ENCODE results near the gene MPRIP. TPM values are rescaled to one million over a fixed set of nuclear protein-coding genes. Genes with fewer than 3 reads are reported as not detected.

Gene MPRIP
- total and polyA plus RNA-seq, 2 of the 13 experiments (the other 11 are each of a cell fraction or from before 2014, with no cell fraction given): 50.2 to 52.4 TPM

- peak; percentile 66; the same call in 1 of the 2 replicates for TF ChIP-seq ZNF598 (CRISPR knock-in tag; IDR thresholded peaks at IDR 0.05; ENCODE audit: borderline replicate concordance)
- peak; percentile 68; the same call in 1 of the 2 replicates for TF ChIP-seq DZIP1 (CRISPR knock-in tag; IDR thresholded peaks at IDR 0.05)
- TF ChIP-seq SALL1 (CRISPR knock-in tag; IDR thresholded peaks at IDR 0.05): peak; percentile 82; the same call in 1 of the 2 replicates
- 0 out of 2 replicates have a peak, but pooled peaks have one; percentile 28 for TF ChIP-seq HINFP (CRISPR knock-in tag; IDR thresholded peaks at IDR 0.05; ENCODE audit: low read depth)
- TF ChIP-seq ELF1 (CRISPR knock-in tag; IDR thresholded peaks at IDR 0.05): peak; percentile 63
- TF ChIP-seq ZNF777 (CRISPR knock-in tag; IDR thresholded peaks at IDR 0.05): peak; percentile 71; the same call in 1 of the 2 replicates
- 0 out of 2 replicates have a peak, but pooled peaks have one; percentile 38 for TF ChIP-seq ARNT2 (CRISPR knock-in tag; IDR thresholded peaks at IDR 0.05; ENCODE audit: low read depth)
- TF ChIP-seq ZNF414 (CRISPR knock-in tag; IDR thresholded peaks at IDR 0.05): no peak
- peak; percentile 29; the same call in 1 of the 2 replicates for TF ChIP-seq FOXP4 (CRISPR knock-in tag; IDR thresholded peaks at IDR 0.05)
- TF ChIP-seq HIC2 (CRISPR knock-in tag; IDR thresholded peaks at IDR 0.05; ENCODE audit: low read depth): peak; percentile 77
- TF ChIP-seq NONO (IDR thresholded peaks at IDR 0.05): no peak
- TF ChIP-seq NONO (CRISPR knock-in tag; conservative IDR thresholded peaks at IDR 0.05): no peak
- no peak for TF ChIP-seq SALL2 (CRISPR knock-in tag; IDR thresholded peaks at IDR 0.05)
- TF ChIP-seq MAZ (IDR thresholded peaks at IDR 0.05; ENCODE audit: borderline replicate concordance, low read depth, low read length): no peak
- TF ChIP-seq MAZ (CRISPR knock-in tag; IDR thresholded peaks at IDR 0.05; ENCODE audit: low read depth): 0 out of 2 replicates have a peak, but pooled peaks have one; percentile 39
- peak; percentile 51 for TF ChIP-seq TAF15 (IDR thresholded peaks at IDR 0.05; ENCODE audit: low read depth, low read length, poor library complexity, severe bottlenecking)
- peak; percentile 84; the same call in 1 of the 2 replicates for TF ChIP-seq MTA1 (CRISPR knock-in tag; IDR thresholded peaks at IDR 0.05; ENCODE audit: borderline replicate concordance)
- TF ChIP-seq IKZF4 (CRISPR knock-in tag; IDR thresholded peaks at IDR 0.05; ENCODE audit: borderline replicate concordance, low read depth, not compliant biosample characterization): peak; percentile 36
- TF ChIP-seq HOXA7 (CRISPR knock-in tag; IDR thresholded peaks at IDR 0.05): no peak
- TF ChIP-seq ZNF225 (CRISPR knock-in tag; IDR thresholded peaks at IDR 0.05): 0 out of 2 replicates have a peak, but pooled peaks have one; percentile 54
These were observed 10.0 kb upstream of the MPRIP start (continued) for GRCh38 chr17:17032131-17032692.
